GM23248 (cell line): Measurements from ENCODE around the gene ST6GALNAC3.

Source experiments
- EZH2 ChIP-seq: fragments of 200-600 bp; sonication (generic); IDR thresholded peaks from 2 replicates; pipeline ENCODE4 v1.6.1; 2018; ENCODE audit warnings: antibody characterized with exemption, mild to moderate bottlenecking; ENCODE audit not compliant: insufficient read depth, poor library complexity, severe bottlenecking
- EZH2phosphoT487 ChIP-seq: fragments of 200-600 bp; sonication (generic); IDR thresholded peaks from 2 replicates; pipeline ENCODE4 v1.6.1; 2018; ENCODE audit warnings: antibody characterized with exemption, moderate library complexity, mild to moderate bottlenecking, low read depth; ENCODE audit not compliant: insufficient read depth

DNA sequence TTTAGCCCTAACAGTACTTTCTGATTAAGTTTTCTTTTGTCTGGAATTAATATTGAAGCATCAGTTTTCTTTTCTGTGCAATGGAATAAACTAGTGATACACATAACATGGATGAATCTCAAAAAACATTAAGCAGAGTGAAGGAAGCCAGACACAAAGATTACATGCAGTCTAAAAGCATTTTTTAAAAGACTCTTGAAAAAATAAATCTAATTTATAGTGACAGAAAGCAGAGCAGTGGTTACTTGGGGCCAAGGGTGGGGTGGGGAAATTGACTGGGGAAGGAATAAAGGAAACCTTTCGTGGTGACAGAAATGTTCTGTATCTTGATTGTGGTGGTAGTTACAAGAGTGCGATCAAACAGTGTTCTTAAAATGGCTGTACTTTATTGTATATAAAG is 20.2 kb upstream of the ST6GALNAC3 start:
- no peak for TF ChIP-seq EZH2
- TF ChIP-seq EZH2phosphoT487: no peak
